GM18873 (cell line): ENCODE results near the gene SH3BP2.
A peak's percentile ranks its signal among the peaks of the same experiment; 100 is the strongest.

Experiments used
- ATAC-seq: cut with Tn5 transposase; IDR thresholded peaks from one replicate; pipeline ENCODE4 v1.9.1; 2021; ENCODE audit warnings: mild to moderate bottlenecking, moderate library complexity, moderate number of reproducible peaks; ENCODE audit not compliant: unreplicated experiment, low FRiP score

Gene SH3BP2

DNA sequence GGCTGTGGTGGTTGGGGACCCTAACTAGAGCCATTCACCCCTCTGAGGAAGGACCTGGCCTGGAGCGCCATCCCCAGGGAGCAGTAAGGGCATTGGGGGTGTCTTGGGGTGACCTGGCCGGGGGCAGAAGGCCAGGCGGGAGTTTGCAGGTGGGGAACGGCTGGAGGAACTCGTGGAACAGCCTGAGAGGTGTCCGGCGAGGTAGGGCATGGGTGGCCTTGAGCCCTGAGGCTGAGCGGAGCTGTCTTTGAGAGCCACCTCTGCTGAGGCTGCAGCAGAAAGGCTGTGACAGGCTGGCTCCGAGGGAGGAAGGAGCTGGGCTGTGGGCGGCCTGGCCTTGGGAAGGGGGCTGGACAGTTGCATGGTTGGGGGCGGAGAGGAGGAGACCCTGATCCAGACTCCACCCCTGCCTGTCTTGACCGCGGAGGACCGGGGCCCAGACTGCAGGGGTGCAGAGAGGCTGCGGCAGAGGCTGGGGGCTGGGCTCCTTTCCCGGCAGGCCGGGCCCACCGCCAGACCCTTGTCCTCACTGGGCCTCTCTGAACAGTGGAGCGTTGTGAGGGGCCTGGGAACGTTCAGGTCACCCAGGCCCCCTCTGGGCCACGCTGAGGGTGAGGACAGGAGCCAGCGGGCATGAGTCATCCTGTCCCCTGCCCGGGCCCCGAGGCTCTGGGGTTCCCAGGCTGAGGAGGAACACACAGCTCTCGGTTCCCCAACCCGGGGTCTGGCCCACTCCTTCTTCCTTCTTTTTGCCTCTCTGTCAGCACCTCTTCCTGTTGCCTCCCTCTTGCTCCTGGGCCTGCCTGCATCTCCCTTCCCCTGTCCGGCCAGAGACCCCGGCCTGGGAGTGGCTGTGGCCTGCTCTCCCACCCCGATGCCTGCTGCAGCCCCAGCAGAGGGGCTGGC is 8.1 kb downstream of the SH3BP2 start:
- ATAC-seq = no peak

DNA sequence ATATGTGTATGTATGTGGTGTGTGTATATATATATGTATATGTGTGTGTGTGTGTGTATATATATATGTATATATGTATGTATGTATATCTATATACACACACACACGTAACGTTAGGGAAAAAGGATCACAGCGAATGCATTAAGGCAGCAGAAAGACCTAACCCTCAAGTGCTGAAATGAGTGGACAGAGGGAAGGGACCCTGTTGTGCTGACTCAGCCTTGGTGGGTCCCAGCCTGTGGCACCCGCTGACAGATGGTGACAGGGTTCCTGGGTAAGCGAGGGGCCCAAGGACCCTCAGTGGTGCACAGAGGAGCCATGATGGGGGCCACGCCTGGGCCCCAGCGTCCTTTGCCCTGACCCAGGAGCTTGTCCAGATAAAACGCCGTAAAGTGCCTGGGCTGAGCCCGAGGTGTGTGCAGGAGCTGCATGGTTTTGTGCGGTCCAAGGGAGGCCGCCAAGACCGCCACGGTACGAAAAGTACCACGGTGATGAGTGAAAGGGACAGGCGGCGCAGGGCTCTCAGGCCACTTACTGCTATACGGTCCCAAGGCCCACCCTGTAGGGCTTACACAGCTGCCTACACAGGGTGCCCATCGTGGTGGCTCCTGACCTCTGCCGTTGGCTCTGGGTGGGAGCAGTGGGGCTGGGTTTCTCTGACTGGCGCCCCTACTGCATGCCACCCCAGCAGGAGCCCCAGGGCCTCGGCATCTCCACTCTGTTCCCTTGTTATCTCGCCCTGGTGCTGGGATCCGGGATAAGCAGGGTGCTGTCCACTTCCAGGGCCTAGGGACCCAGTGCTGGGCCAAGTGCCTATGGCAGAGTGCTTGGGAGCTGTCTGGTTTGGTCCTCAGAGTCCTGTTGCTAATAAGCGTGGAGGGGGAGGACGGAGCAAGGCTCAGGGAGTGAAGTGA is 10.0 kb downstream of the SH3BP2 start:
- ATAC-seq = no peak

DNA sequence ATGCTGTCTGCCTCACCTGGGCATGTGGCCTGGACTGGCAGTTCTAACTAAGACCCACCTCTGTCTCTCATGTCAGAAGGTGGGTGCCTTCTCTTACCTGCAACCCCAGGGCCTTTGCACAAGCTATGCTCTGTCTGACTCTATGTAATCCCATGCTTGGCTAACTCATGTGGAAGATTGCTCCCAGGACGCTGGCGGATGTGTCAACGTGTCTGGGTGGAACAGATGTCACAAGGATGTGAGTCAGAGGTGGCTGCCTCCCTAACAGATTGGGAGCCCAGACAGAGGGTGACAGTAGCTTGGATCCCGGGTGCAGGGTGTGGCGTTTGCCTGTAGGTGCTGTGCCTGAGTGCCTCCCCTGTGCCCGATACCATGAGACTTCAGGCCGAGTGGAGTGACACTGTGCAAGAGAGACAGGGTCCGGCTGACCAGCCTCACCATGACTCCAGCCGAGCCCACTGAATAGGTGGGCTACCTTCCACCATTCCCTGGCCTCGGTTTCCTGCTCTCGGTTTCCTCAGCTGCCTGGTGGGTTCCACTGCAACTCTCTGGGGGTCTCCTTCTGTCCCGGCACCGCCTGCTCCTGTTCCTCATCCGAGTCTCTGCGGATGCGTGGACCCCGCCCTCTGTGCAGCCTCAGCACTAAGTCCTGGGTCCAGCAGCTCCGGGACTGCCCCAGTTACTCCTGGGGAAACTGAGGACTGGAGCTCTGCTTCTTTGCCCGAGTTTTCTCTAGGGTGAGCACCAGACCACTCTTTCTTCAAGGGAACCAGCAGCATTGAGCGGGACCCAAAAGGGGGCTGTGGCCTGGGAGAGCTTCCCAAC is 11.0 kb downstream of the SH3BP2 start:
- ATAC-seq = no peak

DNA sequence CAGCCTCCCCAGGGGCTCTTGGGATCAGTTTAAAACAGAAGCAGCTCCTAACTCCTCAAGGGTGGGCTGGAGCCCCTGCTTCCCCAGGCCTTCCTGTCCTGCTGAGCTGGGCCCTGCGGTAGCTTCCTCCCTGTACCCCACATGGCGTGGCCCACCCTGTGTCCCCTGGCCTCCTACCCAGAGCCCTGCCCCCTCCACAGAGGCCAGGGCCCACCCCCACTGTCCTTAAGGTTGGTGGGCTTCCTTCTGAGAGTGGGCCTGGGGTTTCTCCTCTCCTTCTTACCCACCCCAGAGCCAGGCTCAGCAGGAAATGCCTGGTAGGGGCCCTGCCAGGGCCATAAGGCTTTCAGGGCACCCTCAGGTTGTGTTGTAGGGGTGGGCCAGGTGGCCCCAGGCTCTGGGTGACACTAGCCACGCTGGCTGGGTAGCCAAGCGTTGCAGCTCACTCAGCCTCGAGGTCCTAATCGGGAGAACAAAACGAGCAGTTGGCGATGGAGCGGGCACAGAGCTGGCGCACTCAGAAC is 11.6 kb downstream of the SH3BP2 start:
- no peak for ATAC-seq

DNA sequence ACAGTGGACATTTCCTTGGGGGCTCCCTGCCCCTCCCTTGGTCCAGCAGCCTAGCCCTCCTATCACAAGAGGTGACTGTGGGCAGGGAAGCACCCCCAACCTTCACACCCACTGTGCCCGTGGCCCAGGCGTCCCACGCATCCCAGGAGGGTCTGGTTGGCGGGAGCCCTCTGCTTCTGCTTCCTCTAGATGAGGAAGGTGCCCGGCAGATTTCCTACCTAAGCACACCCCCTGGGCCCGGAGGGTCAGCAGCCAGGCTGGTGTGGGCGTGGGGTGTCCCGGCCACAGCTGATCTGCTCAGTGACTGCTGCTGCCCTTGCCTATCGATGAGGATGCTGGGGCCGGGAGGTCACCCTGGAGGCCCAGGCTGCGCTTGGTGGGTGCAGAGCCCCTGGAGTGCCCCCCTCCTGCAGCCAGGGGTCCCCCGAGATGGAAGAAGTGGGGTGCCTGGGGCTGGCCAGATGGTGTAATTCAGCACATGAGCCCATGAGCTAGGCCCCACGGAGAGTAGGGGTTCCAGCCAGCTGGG is 12.2 kb downstream of the SH3BP2 start:
- ATAC-seq = no peak

DNA sequence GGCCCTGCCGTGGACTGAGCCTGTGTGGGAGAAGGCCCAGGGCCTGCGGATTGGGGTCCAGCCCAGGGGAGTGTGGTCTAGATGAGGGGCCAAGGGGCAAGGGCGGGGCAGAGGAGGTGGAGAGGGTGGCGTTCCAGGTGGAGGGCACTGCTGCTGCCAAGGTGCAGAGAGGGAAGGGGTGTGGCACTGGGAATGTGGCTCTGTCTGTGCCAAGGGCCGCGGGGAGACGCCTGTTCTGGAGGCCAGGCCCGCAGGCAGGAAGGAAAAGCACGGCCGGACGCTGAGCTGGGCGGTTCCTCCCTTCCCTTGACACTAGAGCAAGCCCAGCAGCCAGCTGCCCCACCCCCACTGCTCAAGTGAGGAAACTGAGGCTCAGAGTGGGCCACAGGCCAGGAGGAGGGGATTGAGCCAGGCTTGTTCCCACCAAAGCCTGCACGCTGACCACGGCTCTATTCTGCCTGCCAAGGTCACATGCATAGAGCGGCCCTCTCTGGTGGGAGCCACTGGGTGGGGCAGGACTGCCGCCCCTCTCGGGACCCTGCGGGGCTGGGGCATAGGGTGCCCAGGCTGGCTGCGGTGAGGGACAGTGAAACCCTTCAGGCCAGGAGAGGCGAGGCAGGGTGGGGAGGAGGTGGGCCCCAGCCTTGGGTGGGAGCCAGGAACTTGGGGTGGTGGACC is 13.0 kb downstream of the SH3BP2 start:
- ATAC-seq = no peak

DNA sequence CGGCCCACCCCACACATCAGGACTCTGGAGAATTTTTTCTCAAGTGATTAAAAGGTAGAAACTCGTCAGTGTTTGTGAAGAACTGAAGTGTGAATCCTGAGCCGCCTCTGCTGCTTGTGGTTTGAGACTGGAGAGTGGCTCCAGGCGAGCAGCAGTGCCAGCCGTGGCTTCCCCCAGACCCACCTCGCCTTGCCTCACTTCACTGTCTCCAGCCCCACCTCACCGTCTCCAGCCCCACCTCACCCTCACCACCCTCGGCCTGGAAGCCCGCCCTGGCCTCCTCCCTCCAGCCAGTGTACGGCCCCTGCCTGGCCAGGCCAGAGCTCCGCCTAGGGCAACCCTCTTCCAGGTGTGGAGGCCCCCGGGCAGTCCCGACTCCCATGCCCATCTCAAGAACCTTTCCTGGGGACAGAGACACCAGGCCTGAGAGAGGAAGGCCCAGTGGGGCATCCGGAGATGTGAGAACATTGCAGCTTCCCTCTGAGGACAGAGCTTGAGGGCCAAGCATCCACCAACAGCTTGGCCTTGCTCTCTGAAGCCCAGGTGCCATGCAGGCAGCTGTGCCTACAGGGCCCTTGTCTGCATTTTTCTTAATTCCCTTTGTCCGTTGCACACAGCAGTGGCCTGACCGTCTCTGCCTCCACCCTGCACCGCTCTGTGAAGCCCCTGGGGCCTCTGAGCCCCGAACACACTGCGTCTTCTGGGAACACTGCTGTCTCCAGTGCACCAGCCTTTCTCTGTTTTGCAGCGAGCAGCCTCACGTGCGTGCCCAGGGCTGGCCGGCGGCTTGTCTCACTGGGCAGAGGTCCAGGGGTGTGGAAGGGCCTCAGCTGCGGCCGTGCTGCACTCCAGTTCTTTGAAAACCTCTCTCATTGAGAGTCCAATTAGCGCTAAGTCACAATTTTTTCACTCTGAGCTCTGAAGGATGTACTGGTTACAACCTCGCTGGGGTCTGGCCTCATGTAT is 13.8 kb downstream of the SH3BP2 start:
- ATAC-seq = no peak

DNA sequence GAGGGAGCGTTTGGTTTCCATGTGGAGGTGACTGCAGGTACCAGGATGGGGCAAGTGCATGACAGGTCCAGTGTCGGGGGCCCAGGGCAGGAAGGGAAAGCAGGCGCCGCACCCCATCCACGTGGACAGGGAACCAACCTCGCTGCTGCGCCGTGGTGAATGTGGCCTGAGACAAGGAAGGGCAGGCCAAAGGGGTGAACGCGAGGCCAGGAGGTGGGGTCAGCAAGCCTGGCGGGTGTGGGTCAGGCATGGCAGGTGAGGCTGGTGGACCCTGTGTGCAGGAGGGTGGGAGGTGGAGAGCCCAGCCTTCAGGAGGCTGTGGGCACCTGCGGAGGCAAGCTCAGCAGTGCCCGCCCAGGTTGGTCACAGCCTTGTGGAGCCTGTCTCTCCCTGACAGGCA is 14.7 kb downstream of the SH3BP2 start:
- no peak for ATAC-seq

DNA sequence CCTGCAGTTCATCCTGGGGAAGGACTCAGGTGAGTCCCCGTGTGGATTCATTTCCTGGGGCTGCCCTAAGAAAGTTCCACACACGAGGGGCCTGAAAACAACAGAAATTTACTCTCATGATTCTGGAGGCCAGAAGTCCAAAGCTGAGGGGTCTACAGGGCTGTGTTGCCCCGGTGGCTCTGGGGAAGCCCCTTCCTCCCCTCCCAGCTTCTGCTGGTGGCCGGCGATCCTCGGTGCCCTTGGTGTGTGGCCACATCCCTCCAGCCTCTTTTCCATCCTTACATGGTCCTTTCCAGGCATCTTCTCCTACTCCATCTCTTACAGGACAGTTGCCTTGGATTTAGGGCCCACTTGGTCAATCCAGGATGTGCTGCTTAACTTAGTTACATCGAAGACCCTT is 15.1 kb downstream of the SH3BP2 start:
- no peak for ATAC-seq

DNA sequence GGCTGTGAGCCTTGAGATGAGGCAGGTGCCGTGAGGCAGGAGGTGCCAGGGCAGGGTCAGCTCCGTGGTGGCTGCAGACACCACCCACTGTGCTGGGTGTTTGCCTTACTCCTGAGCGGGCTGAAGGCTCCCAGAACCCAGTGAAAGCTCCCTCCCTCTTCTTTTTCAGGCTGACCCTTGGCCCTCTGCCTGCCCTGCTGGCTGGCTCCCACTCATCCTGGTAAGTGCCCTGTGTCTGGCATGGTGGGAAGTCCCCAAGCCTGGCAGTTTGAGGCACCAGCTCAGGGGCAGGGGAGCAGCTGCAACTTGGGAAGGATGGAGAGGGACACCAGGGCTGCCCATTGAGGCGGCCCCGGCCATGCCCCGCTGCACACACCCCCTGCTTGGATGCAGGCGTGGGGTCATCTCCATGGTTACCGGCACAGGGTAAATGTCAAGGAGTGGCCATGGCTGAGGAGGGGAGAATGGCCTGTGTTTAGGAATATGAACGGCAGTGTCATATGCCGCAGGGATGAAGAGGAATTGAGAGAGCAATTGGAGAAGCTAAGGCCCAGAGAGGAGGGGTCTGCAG is 16.8 kb downstream of the SH3BP2 start:
- no peak for ATAC-seq

DNA sequence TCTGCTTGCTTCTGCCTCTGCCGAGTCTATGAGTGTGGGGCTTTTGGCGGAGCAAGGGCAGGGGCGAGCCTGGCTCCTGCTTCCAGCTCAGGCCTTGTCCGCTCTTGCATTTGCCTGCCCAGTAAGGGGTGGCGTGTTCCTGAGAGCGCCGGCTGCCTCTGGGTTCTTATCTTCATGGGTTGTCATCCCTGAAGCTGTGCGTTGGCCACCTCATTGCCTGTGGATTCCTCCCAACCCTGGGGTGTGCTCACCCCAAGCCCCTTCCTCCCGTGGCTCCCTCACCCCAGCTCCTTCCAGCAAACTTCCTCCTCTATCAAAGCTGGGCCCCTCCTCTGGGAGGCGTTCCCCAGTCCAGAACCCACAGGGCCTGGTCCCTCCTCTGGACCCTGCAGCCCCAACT is 17.5 kb downstream of the SH3BP2 start:
- no peak for ATAC-seq

DNA sequence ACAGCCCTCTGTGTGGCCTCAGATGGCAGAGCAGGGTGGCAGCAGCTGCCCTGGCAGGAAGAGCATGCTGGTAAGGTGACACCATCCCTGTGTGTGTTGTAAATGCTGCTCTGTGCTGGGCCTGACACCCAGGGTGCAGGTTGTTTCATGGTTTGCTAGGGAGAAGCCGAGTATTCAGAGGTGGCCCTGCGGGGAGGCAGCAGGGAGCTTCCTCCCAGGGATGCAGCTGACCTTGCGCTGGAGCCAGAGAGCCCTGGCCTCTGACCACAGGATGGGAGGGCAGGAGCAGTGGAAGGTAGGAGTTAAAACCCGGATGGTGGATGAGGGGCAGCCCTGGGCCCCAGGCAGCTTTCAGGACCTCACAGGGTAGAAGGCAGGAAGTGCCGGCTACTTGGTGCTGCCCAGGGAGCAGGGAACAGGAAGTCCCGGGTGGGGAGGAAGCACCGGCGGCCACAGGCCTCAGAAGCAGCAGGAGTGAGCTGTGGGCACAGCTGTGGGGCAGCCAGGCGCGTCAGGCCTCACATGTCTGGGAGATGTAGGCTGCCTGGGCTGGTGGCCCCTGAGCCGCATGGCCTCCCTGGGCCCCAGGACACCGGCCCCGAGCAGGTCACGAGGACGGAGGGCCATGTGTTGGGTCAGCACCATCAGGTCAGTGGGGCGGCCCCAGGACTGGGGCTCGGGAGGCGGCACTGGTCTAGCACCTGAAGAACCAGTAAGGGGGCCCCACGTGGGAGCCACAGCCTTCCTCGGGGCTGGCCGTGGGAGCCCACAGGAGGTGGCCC is 19.1 kb downstream of the SH3BP2 start:
- ATAC-seq = peak; percentile 72

DNA sequence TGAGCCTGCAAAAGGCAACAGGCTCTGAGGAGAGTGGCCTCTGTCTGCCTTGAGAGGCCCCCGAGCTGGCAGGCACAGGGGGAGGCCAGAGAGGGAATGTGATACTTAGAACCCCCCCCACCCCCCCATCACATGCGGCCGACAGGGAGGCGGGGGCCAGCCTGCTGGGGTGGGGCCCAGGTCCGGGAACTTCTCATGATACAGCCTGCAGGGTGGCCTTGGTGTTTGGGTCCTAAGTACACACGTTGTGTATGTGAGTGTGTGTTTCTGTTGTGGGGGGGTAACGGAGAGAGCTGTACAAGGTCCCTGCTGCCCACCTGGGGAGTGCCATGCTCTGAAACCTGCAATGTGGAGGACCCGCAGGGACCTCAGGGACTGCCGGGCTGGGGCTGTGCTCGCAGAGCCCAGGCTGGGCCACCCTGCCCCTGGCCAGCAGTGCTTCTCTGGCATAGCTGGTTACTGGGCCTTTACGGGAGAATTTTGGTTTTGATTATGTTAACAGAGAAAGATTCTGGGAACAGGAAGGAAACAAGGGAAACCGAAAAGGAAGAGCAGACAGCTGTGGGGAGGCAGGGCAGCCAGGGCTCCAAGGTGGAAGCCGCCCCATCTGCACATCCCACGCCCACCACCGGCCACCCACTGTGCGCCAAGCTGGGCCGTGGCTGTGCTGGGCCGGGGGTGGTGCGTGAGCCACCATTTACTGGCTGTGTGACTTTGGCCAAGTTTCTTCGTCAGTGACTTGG is 19.9 kb downstream of the SH3BP2 start:
- no peak for ATAC-seq

DNA sequence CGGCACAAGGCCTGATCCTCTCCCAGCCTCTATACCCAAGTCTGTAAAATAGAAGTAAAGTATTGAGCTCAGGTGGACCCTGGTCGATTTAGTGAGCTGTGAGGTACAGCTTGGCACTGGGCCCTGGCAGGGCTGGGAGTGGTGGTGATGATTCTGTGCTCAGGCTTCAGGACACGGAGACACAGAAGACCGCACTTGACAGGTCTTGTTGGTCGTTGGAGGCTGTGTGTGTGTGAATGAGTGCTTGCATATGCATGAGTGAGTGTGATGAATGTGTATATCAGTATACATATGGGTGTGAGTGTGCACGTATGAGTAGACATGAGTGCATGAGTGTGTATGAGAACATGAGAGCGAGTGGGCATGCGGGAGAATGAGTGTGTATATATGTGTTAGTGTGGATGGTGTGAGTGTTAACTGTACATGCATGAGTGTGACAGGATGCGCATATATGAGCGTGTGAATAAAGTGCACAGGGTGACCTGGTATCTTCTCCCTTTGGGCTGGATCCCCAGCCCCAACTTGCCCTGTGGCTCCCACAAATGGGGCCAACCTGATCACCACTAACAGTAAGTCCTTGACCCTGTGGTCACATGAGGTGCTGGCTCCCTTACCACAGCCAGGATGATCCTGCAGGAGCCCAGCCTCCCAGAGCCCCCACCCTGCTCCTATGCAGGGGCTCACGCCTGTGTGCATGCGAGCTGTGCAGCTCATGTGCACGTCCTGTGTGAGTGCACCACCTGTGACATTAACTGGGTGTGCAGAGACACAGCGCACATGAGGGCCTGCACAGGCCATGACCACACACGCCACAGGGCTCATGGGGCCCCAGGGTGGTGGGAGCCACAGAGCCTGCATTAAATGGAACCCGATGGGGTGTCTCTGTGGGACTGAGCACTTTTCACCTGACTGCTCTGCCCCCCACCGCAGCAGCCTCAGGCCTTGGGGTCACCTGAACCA is 20.8 kb downstream of the SH3BP2 start:
- ATAC-seq = no peak

DNA sequence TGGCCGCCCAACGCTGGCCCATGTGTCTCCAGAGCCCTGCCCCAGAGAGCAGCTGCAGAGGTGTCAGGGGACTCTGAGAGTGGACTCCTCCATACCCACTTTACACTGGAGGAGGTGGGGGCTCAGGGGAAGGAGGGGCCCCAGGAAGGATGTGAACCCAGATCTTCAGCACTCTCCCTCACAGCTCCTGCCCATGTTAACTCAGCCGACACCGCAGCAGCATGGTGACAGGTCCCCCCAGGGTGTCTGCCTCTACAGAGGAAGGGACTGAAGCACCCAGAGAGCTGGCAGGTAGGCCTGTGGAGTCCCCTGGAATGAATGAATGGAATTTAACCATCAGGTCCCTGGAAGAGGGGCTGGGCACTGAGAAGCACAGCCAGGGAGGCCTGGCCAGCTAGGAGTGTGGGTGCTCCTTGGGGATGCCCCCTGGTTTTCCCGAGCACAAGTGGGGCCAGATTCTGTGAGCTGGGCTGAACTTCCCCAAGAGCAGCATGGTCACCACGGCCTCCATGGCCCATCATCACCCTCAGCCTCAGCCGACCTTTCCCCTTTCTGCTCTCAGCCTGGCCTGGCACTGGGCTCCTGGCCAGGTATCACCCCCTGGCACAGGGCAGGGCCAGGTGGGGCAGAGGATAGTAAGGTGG is 21.9 kb downstream of the SH3BP2 start:
- ATAC-seq = no peak
